HEK293 (cell line): ENCODE data around the gene SNX33.

ENCODE experiments used
- BCL11A ChIP-seq: fragments of 450-650 bp; formaldehyde crosslinking; IDR thresholded peaks from 2 replicates; pipeline ENCODE4 v1.5.1; 2016; ENCODE audit warnings: low read depth, missing biosample characterization, missing genetic modification characterization
- ZNF2 ChIP-seq: fragments of 450-650 bp; formaldehyde crosslinking; IDR thresholded peaks from 2 replicates; pipeline ENCODE4 v1.5.1; 2016; ENCODE audit warnings: missing biosample characterization, missing genetic modification characterization
- ZNF274 ChIP-seq, 2 experiments: fragments of 200-500 bp in 1 of 2; fragments of 450-650 bp in 1 of 2; sonication (Bioruptor generic) in 1 of 2; formaldehyde crosslinking in 1 of 2; IDR thresholded peaks; 2 replicates each; pipeline versions ENCODE4 v1.5.1 to v1.6.1; 2014 to 2016; ENCODE audit warnings: borderline replicate concordance in 1 of 2, inconsistent platforms in 1 of 2, low read length in 1 of 2, missing biosample characterization in 1 of 2, missing genetic modification characterization in 1 of 2
- ZNF530 ChIP-seq: fragments of 450-650 bp; formaldehyde crosslinking; IDR thresholded peaks from 2 replicates; pipeline ENCODE4 v1.5.1; 2016; ENCODE audit warnings: low read depth, missing biosample characterization, missing genetic modification characterization
- TF ChIP-seq, protein P1 (sequence below): fragments of 450-650 bp; formaldehyde crosslinking; IDR thresholded peaks from 2 replicates; pipeline ENCODE4 v1.5.1; 2016; ENCODE audit warnings: missing biosample characterization, missing genetic modification characterization
- TF ChIP-seq, protein P2 (sequence below): fragments of 450-650 bp; formaldehyde crosslinking; IDR thresholded peaks from 2 replicates; pipeline ENCODE4 v1.5.1; 2016; ENCODE audit warnings: missing biosample characterization, missing genetic modification characterization
- TF ChIP-seq, protein P3 (sequence below): fragments of 450-650 bp; formaldehyde crosslinking; IDR thresholded peaks from 2 replicates; pipeline ENCODE4 v1.5.1; 2016; ENCODE audit warnings: missing biosample characterization, missing genetic modification characterization
- TF ChIP-seq, protein P4 (sequence below): fragments of 450-650 bp; formaldehyde crosslinking; optimal IDR thresholded peaks from 2 replicates; pipeline ENCODE3; 2016; ENCODE audit warnings: missing biosample characterization, mild to moderate bottlenecking, missing genetic modification characterization
- TF ChIP-seq, protein P5 (sequence below): fragments of 450-650 bp; formaldehyde crosslinking; IDR thresholded peaks from 2 replicates; pipeline ENCODE4 v1.5.1; 2016; ENCODE audit warnings: missing biosample characterization, missing genetic modification characterization

DNA sequence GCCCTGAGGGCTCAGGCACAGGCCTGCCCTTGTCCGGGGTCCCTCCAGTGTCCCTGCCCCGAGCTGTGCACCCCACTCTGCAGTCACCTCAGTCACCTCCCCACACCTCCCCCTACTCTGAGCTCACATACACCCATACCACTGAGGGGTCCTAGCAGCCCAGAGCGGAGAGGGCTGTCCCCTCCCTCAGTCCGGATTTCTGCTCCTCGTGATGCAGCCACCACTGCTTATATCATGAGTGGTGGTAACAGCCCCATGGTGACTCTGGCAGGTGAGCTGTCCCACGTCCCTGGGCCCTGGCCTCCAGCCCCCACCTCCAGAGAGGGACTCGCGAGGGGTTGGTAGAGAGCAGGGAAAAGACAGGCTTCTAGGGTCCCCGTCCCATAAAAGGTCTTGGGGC lies 56.9 kb downstream of the SNX33 start:
- no peak for TF ChIP-seq ZNF530 (tag by site-specific recombination)
- no peak for TF ChIP-seq ZNF274 (IDR thresholded peaks at IDR 0.05; ENCODE audit: low read length)
- no peak for TF ChIP-seq ZNF274 (tag by site-specific recombination; IDR thresholded peaks at IDR 0.05; ENCODE audit: borderline replicate concordance)
- TF ChIP-seq, protein P1, sequence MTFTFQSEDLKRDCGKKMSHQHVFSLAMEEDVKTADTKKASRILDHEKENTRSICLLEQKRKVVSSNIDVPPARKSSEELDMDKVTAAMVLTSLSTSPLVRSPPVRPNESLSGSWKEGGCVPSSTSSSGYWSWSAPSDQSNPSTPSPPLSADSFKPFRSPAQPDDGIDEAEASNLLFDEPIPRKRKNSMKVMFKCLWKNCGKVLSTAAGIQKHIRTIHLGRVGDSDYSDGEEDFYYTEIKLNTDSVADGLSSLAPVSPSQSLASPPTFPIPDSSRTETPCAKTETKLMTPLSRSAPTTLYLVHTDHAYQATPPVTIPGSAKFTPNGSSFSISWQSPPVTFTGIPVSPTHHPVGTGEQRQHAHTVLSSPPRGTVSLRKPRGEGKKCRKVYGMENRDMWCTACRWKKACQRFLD (tag by site-specific recombination), result no peak
- TF ChIP-seq, protein P2, sequence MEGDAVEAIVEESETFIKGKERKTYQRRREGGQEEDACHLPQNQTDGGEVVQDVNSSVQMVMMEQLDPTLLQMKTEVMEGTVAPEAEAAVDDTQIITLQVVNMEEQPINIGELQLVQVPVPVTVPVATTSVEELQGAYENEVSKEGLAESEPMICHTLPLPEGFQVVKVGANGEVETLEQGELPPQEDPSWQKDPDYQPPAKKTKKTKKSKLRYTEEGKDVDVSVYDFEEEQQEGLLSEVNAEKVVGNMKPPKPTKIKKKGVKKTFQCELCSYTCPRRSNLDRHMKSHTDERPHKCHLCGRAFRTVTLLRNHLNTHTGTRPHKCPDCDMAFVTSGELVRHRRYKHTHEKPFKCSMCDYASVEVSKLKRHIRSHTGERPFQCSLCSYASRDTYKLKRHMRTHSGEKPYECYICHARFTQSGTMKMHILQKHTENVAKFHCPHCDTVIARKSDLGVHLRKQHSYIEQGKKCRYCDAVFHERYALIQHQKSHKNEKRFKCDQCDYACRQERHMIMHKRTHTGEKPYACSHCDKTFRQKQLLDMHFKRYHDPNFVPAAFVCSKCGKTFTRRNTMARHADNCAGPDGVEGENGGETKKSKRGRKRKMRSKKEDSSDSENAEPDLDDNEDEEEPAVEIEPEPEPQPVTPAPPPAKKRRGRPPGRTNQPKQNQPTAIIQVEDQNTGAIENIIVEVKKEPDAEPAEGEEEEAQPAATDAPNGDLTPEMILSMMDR, result no peak
- TF ChIP-seq, protein P3, sequence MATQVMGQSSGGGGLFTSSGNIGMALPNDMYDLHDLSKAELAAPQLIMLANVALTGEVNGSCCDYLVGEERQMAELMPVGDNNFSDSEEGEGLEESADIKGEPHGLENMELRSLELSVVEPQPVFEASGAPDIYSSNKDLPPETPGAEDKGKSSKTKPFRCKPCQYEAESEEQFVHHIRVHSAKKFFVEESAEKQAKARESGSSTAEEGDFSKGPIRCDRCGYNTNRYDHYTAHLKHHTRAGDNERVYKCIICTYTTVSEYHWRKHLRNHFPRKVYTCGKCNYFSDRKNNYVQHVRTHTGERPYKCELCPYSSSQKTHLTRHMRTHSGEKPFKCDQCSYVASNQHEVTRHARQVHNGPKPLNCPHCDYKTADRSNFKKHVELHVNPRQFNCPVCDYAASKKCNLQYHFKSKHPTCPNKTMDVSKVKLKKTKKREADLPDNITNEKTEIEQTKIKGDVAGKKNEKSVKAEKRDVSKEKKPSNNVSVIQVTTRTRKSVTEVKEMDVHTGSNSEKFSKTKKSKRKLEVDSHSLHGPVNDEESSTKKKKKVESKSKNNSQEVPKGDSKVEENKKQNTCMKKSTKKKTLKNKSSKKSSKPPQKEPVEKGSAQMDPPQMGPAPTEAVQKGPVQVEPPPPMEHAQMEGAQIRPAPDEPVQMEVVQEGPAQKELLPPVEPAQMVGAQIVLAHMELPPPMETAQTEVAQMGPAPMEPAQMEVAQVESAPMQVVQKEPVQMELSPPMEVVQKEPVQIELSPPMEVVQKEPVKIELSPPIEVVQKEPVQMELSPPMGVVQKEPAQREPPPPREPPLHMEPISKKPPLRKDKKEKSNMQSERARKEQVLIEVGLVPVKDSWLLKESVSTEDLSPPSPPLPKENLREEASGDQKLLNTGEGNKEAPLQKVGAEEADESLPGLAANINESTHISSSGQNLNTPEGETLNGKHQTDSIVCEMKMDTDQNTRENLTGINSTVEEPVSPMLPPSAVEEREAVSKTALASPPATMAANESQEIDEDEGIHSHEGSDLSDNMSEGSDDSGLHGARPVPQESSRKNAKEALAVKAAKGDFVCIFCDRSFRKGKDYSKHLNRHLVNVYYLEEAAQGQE (tag by site-specific recombination), result no peak
- TF ChIP-seq, protein P4, sequence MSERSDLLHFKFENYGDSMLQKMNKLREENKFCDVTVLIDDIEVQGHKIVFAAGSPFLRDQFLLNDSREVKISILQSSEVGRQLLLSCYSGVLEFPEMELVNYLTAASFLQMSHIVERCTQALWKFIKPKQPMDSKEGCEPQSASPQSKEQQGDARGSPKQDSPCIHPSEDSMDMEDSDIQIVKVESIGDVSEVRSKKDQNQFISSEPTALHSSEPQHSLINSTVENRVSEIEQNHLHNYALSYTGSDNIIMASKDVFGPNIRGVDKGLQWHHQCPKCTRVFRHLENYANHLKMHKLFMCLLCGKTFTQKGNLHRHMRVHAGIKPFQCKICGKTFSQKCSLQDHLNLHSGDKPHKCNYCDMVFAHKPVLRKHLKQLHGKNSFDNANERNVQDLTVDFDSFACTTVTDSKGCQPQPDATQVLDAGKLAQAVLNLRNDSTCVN (tag by site-specific recombination), result no peak
- TF ChIP-seq ZNF2 (tag by site-specific recombination), result no peak
- TF ChIP-seq BCL11A (tag by site-specific recombination), result no peak
- TF ChIP-seq, protein P5, sequence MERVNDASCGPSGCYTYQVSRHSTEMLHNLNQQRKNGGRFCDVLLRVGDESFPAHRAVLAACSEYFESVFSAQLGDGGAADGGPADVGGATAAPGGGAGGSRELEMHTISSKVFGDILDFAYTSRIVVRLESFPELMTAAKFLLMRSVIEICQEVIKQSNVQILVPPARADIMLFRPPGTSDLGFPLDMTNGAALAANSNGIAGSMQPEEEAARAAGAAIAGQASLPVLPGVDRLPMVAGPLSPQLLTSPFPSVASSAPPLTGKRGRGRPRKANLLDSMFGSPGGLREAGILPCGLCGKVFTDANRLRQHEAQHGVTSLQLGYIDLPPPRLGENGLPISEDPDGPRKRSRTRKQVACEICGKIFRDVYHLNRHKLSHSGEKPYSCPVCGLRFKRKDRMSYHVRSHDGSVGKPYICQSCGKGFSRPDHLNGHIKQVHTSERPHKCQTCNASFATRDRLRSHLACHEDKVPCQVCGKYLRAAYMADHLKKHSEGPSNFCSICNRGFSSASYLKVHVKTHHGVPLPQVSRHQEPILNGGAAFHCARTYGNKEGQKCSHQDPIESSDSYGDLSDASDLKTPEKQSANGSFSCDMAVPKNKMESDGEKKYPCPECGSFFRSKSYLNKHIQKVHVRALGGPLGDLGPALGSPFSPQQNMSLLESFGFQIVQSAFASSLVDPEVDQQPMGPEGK (tag by site-specific recombination), result no peak
